ENCODE data around the gene C2.
A peak's percentile ranks its signal among the peaks of the same experiment; 100 is the strongest.

C2 gene

DNA sequence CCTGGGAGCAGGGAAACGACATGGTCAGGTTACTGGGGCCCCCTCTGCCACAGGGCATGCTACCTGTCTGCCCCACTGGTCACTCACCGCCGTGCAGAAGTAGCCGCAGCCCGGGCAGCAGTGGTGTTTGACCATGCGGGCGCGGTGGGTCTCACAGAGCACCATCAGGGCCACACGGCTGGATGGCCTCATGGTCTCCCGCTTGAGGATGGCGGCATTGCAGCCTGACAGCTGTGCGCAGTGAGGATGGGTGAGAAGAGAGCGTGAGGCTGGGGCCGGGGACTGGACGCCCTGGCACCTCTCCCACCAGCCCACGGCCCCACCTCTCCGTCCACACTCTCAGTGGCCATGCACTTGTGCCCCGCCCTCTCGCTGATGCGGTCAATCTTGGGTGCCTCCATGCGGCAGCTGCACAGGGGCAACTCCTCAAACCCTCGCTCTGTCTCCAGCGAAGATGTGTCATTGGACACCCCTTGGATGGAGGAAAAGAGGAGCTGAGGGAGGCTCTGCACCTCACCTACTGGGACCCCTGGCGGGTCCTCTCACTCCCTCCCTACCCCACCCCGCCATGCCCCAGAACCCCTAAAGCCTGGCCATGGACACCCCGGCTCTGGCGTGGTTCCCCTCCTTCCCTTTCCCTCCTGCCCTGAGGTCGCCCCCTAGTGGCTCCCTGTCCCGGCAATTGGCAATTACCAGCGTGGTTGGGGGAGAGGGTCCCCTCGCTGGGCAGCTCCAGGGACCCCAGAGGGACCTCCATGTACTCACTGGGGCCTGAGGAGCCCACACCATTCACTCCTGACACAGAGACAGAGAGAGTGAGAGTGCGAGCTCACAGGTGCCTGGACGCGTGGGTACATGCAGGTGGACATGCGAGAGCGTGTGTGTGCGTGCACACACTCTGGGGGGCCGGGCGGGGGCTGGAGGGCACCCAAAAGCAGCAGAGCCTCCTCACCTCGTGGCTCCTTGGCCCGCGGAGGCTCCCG, 39.0 kb upstream of the C2 start:
- peak; percentile 80 for DNase-seq (ENCODE audit: low spot score)
- in situ Hi-C loops (cut with MboI; ENCODE audit: low sequenced_read_pairs, unreplicated experiment) = no loop called here
- TF ChIP-seq, protein P1, sequence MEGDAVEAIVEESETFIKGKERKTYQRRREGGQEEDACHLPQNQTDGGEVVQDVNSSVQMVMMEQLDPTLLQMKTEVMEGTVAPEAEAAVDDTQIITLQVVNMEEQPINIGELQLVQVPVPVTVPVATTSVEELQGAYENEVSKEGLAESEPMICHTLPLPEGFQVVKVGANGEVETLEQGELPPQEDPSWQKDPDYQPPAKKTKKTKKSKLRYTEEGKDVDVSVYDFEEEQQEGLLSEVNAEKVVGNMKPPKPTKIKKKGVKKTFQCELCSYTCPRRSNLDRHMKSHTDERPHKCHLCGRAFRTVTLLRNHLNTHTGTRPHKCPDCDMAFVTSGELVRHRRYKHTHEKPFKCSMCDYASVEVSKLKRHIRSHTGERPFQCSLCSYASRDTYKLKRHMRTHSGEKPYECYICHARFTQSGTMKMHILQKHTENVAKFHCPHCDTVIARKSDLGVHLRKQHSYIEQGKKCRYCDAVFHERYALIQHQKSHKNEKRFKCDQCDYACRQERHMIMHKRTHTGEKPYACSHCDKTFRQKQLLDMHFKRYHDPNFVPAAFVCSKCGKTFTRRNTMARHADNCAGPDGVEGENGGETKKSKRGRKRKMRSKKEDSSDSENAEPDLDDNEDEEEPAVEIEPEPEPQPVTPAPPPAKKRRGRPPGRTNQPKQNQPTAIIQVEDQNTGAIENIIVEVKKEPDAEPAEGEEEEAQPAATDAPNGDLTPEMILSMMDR (IDR thresholded peaks at IDR 0.05; ENCODE audit: borderline replicate concordance, control extremely low read depth, extremely low read depth, insufficient read depth, missing control alignments) = peak; percentile 70

DNA sequence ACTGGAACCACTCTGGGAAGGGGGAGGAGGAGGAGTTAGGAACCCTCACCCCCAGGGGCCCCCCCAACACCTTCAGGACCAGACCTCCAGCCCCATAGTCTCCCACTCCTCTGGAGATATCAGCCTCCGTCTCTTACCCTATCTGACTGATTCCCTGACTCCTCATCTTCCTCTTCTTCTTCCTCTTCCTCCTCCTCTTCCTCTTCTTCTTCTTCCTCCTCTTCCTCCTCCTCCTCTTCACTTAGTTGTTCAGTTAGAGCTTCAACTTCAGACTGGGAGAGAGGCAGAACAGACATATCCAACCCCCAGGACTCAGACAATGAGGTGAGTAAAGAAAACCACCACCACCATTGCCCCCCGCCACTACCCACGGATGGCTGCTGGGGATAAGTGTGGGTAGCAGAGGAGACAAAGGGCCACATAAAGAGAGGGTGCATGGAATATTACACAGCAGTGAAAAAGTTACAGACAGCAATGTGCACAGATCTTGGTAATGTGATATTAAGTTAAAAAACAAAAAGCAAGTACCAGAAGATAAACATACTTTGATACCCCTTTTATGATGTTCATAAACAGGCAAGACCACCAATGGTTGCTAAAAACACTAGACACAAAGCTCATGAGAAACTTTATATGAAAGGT, 38.1 kb upstream of the C2 start:
- in situ Hi-C loops (cut with MboI; ENCODE audit: low sequenced_read_pairs, unreplicated experiment) = no loop called here
- no peak for DNase-seq (ENCODE audit: low spot score)
- TF ChIP-seq, protein P1 (IDR thresholded peaks at IDR 0.05; ENCODE audit: borderline replicate concordance, control extremely low read depth, extremely low read depth, insufficient read depth, missing control alignments) = no peak

DNA sequence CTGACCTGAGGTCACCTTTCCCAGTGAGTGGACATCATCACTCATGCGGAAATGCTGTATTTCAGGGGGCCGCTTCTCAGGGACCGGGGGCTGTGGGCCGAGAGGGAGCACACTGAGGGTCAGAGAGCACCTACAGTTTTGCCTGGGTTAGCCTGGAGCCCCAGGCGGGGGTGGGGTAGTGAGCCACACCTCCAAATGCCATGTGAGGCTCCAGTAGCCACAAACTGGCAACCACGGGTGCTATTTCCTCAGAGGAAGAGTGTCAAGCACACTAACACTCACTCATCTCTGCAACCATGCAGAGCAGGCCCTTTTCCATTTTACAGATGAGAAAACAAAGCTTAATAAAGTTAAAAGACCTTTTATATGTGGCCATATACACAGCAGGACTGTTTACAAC, 34.7 kb upstream of the C2 start:
- no peak for DNase-seq (ENCODE audit: low spot score)
- in situ Hi-C loops (cut with MboI; ENCODE audit: low sequenced_read_pairs, unreplicated experiment) = no loop called here
- TF ChIP-seq, protein P1 (IDR thresholded peaks at IDR 0.05; ENCODE audit: borderline replicate concordance, control extremely low read depth, extremely low read depth, insufficient read depth, missing control alignments) = no peak

GRCh38 chr6:31896493-31896855, 31.0 kb upstream of the C2 start:
- TF ChIP-seq, protein P1 (IDR thresholded peaks at IDR 0.05; ENCODE audit: borderline replicate concordance, control extremely low read depth, extremely low read depth, insufficient read depth, missing control alignments) = no peak

GRCh38 chr6:31896856-31897611, 30.5 kb upstream of the C2 start:
- TF ChIP-seq, protein P1 (IDR thresholded peaks at IDR 0.05; ENCODE audit: borderline replicate concordance, control extremely low read depth, extremely low read depth, insufficient read depth, missing control alignments) = no peak
- DNase-seq (ENCODE audit: low spot score) = no peak
- in situ Hi-C loops (cut with MboI; ENCODE audit: low sequenced_read_pairs, unreplicated experiment) = no loop called here

More at GRCh38 chr6:31896493-31896855, 31.0 kb upstream of the C2 start:
- in situ Hi-C loops (cut with MboI; ENCODE audit: low sequenced_read_pairs, unreplicated experiment) = no loop called here
- DNase-seq (ENCODE audit: low spot score) = no peak
